K562 (cell line): ENCODE results near the gene HFE. TPM values are rescaled to one million over a fixed set of nuclear protein-coding genes. Genes with fewer than 3 reads are reported as not detected.

Experiments
- CAMTA2 ChIP-seq: fragments of 250-450 bp; sonication (Bioruptor Pico); conservative IDR thresholded peaks from 2 replicates; pipeline ENCODE4 v1.5.1; 2022
- CC2D1A ChIP-seq: fragments of 450-650 bp; IDR thresholded peaks from 2 replicates; pipeline ENCODE4 v1.6.1; 2017; ENCODE audit warnings: mild to moderate bottlenecking
- CCNT2 ChIP-seq: IDR thresholded peaks from 2 replicates; pipeline ENCODE4 v1.6.1; 2011; ENCODE audit warnings: borderline replicate concordance, low read depth, mild to moderate bottlenecking, moderate library complexity, mixed read lengths, low read length; ENCODE audit not compliant: insufficient read length; ENCODE audit errors: extremely low read depth
- CREBBP ChIP-seq: IDR thresholded peaks from one replicate; pipeline ENCODE4 v1.6.1; 2012; ENCODE audit warnings: low read depth, mild to moderate bottlenecking, control low read depth, inconsistent platforms, low read length
- FOXM1 ChIP-seq, 2 experiments: fragments of 450-650 bp in 1 of 2; sonication (generic) in 1 of 2; formaldehyde crosslinking in 1 of 2; IDR thresholded peaks; 2 replicates each; pipeline versions ENCODE4 v1.6.1 to v1.9.0; 2017 to 2022; ENCODE audit warnings: low read depth in 2 of 2, mild to moderate bottlenecking in 2 of 2, missing genetic modification reagents in 1 of 2, moderate library complexity in 1 of 2
- ILF3 ChIP-seq: fragments of 450-650 bp; IDR thresholded peaks from 2 replicates; pipeline ENCODE4 v1.6.1; 2018; ENCODE audit warnings: antibody characterized with exemption, mild to moderate bottlenecking, moderate library complexity, borderline replicate concordance
- NFIX ChIP-seq: fragments of 250-450 bp; sonication (Bioruptor Pico); IDR thresholded peaks from 2 replicates; pipeline ENCODE4 v1.4.0; 2020; ENCODE audit warnings: low read depth, mild to moderate bottlenecking, moderate library complexity
- NFXL1 ChIP-seq: fragments of 450-650 bp; formaldehyde crosslinking; IDR thresholded peaks from 2 replicates; pipeline ENCODE4 v1.4.0; 2021; ENCODE audit warnings: mild to moderate bottlenecking
- NUFIP1 ChIP-seq: fragments of 450-650 bp; IDR thresholded peaks from 2 replicates; pipeline ENCODE4 v1.6.1; 2018; ENCODE audit not compliant: partially characterized antibody
- PHB ChIP-seq: fragments of 250-450 bp; sonication (Bioruptor Pico); IDR thresholded peaks from 2 replicates; pipeline ENCODE4 v1.5.0; 2021
- RBM15 ChIP-seq: fragments of 200-400 bp; formaldehyde crosslinking; IDR thresholded peaks from 2 replicates; pipeline ENCODE4 v1.6.1; 2018; ENCODE audit warnings: mild to moderate bottlenecking, low read length, moderate library complexity; ENCODE audit not compliant: insufficient read depth
- SLC30A9 ChIP-seq: fragments of 250-450 bp; sonication (Bioruptor Pico); IDR thresholded peaks from 2 replicates; pipeline ENCODE4 v1.8.0; 2022; ENCODE audit warnings: mild to moderate bottlenecking, moderate library complexity
- SOX6 ChIP-seq: fragments of 450-650 bp; IDR thresholded peaks from 2 replicates; pipeline ENCODE4 v1.6.1; 2014; ENCODE audit warnings: mild to moderate bottlenecking
- ZNF583 ChIP-seq: fragments of 250-450 bp; sonication (Bioruptor Pico); IDR thresholded peaks from 2 replicates; pipeline ENCODE4 v1.4.0; 2020
- ZNF699 ChIP-seq: fragments of 250-450 bp; sonication (Bioruptor Pico); IDR thresholded peaks from 2 replicates; pipeline ENCODE4 v1.8.0; 2021; ENCODE audit warnings: mild to moderate bottlenecking, moderate library complexity; ENCODE audit not compliant: insufficient replicate concordance
- polyA plus RNA-seq, 8 experiments: library from polyadenylated mRNA; depleted of rRNA in 4 of 8; stranded (reverse) in 5 of 8; unstranded in 3 of 8; fragments of >200 nt; fragmentation: Nextera tagmentation in 2 of 8; fragmentation: Illumina TruSeq in 1 of 8; extraction: Ambion mirVana in 2 of 8; extraction: Trizol in 1 of 8; gene quantifications; 2 replicates each; pipeline versions ENCODE4 v1.2.1 to v1.2.3, GENCODE V29; 2011 to 2014; ENCODE audit warnings: inconsistent platforms in 1 of 8, missing spikeins in 1 of 8
- total RNA-seq, 7 experiments: library from RNA; depleted of rRNA in 6 of 7; stranded (reverse); fragments of >200 nt in 6 of 7; fragmentation: Illumina TruSeq in 2 of 7; extraction: Trizol in 2 of 7; gene quantifications; 2 replicates each; pipeline versions ENCODE4 v1.2.1 to v1.2.3, GENCODE V29; 2011 to 2021; ENCODE audit warnings: low replicate concordance in 1 of 7
- TF ChIP-seq, protein P1 (sequence below), 2 experiments: IDR thresholded peaks in 1 of 2; conservative IDR thresholded peaks in 1 of 2; 2 replicates each; pipeline ENCODE4 v1.6.1; 2016; ENCODE audit warnings: low read depth in 2 of 2, mild to moderate bottlenecking in 1 of 2, missing compliant biosample characterization in 1 of 2, missing genetic modification characterization in 1 of 2, moderate library complexity in 1 of 2
- TF ChIP-seq, protein P2 (sequence below): fragments of 450-650 bp; IDR thresholded peaks from one replicate; pipeline ENCODE4 v1.6.1; 2018; ENCODE audit warnings: mild to moderate bottlenecking, moderate library complexity; ENCODE audit not compliant: partially characterized antibody
- TF ChIP-seq, protein P3 (sequence below): fragments of 450-650 bp; formaldehyde crosslinking; IDR thresholded peaks from 2 replicates; pipeline ENCODE4 v1.4.0; 2020; ENCODE audit warnings: mild to moderate bottlenecking, moderate library complexity

HFE gene
- total and polyA plus RNA-seq, 9 of the 15 experiments (the other 6 are each of a cell fraction or from before 2014, with no cell fraction given): 0.14 to 1.2 (median 0.76) TPM

DNA sequence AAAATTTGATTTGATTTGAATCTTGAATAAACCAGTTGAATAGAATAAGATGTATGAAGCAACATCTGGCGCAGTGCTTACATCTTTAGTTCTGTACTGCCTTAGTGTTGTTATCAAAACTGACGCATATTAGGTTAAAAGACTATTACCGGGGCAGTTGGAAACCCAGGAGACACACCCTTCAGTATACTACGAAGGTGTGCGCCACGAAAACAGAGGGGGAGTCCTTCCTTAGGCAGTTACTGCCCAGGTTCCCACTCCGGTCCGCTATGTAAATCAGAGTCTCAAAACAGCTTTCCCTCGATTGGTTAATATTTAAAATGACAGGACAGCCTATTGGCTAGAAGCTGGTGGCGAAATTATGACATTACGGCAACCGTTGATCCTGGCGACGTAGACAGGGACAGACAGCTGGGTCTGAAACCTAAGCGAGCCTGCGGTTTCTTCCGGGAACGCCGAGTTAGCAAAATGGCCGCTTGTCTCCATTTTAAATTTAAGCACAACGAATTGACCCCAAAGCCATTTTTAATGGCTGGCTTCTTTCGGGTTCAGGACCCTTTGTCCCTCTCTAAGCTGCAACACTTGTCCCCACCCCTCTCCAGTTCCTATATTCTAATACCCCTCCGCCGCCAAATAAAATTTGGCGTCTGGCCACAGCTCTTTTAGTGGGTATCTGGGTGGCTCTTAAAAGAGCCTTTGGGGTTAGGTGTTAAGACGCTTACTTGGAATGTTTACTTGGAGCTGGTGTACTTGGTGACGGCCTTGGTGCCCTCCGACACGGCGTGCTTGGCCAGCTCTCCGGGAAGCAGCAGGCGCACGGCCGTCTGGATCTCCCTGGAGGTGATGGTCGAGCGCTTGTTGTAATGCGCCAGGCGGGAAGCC lies 35.8 kb downstream of the HFE start (continued):
- TF ChIP-seq, protein P1, sequence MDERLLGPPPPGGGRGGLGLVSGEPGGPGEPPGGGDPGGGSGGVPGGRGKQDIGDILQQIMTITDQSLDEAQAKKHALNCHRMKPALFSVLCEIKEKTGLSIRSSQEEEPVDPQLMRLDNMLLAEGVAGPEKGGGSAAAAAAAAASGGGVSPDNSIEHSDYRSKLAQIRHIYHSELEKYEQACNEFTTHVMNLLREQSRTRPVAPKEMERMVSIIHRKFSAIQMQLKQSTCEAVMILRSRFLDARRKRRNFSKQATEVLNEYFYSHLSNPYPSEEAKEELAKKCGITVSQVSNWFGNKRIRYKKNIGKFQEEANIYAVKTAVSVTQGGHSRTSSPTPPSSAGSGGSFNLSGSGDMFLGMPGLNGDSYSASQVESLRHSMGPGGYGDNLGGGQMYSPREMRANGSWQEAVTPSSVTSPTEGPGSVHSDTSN (CRISPR knock-in tag; IDR thresholded peaks at IDR 0.05; ENCODE audit: low read depth): no peak
- TF ChIP-seq, protein P1 (tag; conservative IDR thresholded peaks at IDR 0.05; ENCODE audit: low read depth): peak; percentile 56; the same call in 1 of the 2 replicates
- TF ChIP-seq RBM15: no peak
- peak; percentile 100 for TF ChIP-seq FOXM1 (IDR thresholded peaks at IDR 0.05; ENCODE audit: low read depth)
- TF ChIP-seq FOXM1 (CRISPR knock-in tag; IDR thresholded peaks at IDR 0.05; ENCODE audit: low read depth): peak; percentile 83
- TF ChIP-seq CCNT2: peak; percentile 61
- TF ChIP-seq ZNF699 (CRISPR knock-in tag): no peak
- peak; percentile 86 for TF ChIP-seq PHB
- TF ChIP-seq CAMTA2 (CRISPR knock-in tag): no peak
- peak; percentile 88 for TF ChIP-seq SOX6
- TF ChIP-seq SLC30A9: no peak
- TF ChIP-seq ZNF583 (CRISPR knock-in tag): no peak
- TF ChIP-seq, protein P2, sequence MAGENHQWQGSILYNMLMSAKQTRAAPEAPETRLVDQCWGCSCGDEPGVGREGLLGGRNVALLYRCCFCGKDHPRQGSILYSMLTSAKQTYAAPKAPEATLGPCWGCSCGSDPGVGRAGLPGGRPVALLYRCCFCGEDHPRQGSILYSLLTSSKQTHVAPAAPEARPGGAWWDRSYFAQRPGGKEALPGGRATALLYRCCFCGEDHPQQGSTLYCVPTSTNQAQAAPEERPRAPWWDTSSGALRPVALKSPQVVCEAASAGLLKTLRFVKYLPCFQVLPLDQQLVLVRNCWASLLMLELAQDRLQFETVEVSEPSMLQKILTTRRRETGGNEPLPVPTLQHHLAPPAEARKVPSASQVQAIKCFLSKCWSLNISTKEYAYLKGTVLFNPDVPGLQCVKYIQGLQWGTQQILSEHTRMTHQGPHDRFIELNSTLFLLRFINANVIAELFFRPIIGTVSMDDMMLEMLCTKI: no peak
- TF ChIP-seq, protein P3, sequence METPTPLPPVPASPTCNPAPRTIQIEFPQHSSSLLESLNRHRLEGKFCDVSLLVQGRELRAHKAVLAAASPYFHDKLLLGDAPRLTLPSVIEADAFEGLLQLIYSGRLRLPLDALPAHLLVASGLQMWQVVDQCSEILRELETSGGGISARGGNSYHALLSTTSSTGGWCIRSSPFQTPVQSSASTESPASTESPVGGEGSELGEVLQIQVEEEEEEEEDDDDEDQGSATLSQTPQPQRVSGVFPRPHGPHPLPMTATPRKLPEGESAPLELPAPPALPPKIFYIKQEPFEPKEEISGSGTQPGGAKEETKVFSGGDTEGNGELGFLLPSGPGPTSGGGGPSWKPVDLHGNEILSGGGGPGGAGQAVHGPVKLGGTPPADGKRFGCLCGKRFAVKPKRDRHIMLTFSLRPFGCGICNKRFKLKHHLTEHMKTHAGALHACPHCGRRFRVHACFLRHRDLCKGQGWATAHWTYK: peak; percentile 75; the same call in 1 of the 2 replicates
- peak; percentile 78 for TF ChIP-seq NFXL1 (CRISPR knock-in tag)
- TF ChIP-seq NFIX (CRISPR knock-in tag): no peak
- TF ChIP-seq ILF3: peak; percentile 98
- TF ChIP-seq CC2D1A: peak; percentile 100
- no peak for TF ChIP-seq CREBBP
- TF ChIP-seq NUFIP1: no peak
